ENCODE data around the gene ADAMTS2.

Gene ADAMTS2

GRCh38 chr5:179207920-179208705 is 137.1 kb downstream of the ADAMTS2 start:
- no peak overlapping the region for H3K4me3 ChIP-seq (ENCODE audit: low read length)
- H3K27ac ChIP-seq (ENCODE audit: low read length) = no peak overlapping the region
- DNase-seq (ENCODE audit: low read depth, low spot score) = no peak
- no CpG with 5 or more reads among the region's 22 CpGs for WGBS (ENCODE audit: insufficient coverage, insufficient read length)
- no peaks in the 10 kb centered on the region for H3K27me3 ChIP-seq (ENCODE audit: control insufficient read depth, insufficient read depth, low read length)
- no peaks in the 10 kb centered on the region for H3K9me3 ChIP-seq (ENCODE audit: control insufficient read depth, insufficient read depth, low read length)
- H3K4me1 ChIP-seq (ENCODE audit: control insufficient read depth, insufficient read depth, low read length) = no peaks in the 10 kb centered on the region
- no peaks in the 10 kb centered on the region for H3K36me3 ChIP-seq (ENCODE audit: control insufficient read depth, insufficient read depth, low read length)

GRCh38 chr5:179207470-179207869 is 137.8 kb downstream of the ADAMTS2 start:
- no peak for DNase-seq (ENCODE audit: low read depth, low spot score)
- WGBS (ENCODE audit: insufficient coverage, insufficient read length) = no CpG with 5 or more reads among the region's 20 CpGs
- H3K4me1 ChIP-seq (ENCODE audit: control insufficient read depth, insufficient read depth, low read length) = no peaks in the 10 kb centered on the region
- no peak overlapping the region for H3K4me3 ChIP-seq (ENCODE audit: low read length)
- no peaks in the 10 kb centered on the region for H3K27me3 ChIP-seq (ENCODE audit: control insufficient read depth, insufficient read depth, low read length)
- H3K27ac ChIP-seq (ENCODE audit: low read length) = no peak overlapping the region
- H3K36me3 ChIP-seq (ENCODE audit: control insufficient read depth, insufficient read depth, low read length) = no peaks in the 10 kb centered on the region
- H3K9me3 ChIP-seq (ENCODE audit: control insufficient read depth, insufficient read depth, low read length) = no peaks in the 10 kb centered on the region

GRCh38 chr5:179206366-179206765 is 138.9 kb downstream of the ADAMTS2 start:
- H3K4me3 ChIP-seq (ENCODE audit: low read length) = no peak overlapping the region
- no peak overlapping the region for H3K27ac ChIP-seq (ENCODE audit: low read length)
- DNase-seq (ENCODE audit: low read depth, low spot score) = no peak
- WGBS (ENCODE audit: insufficient coverage, insufficient read length) = no CpG with 5 or more reads among the region's 8 CpGs
- H3K9me3 ChIP-seq (ENCODE audit: control insufficient read depth, insufficient read depth, low read length) = no peaks in the 10 kb centered on the region
- H3K4me1 ChIP-seq (ENCODE audit: control insufficient read depth, insufficient read depth, low read length) = no peaks in the 10 kb centered on the region
- no peaks in the 10 kb centered on the region for H3K36me3 ChIP-seq (ENCODE audit: control insufficient read depth, insufficient read depth, low read length)
- H3K27me3 ChIP-seq (ENCODE audit: control insufficient read depth, insufficient read depth, low read length) = no peaks in the 10 kb centered on the region

- no peaks in the 10 kb centered on the region for H3K36me3 ChIP-seq (ENCODE audit: control insufficient read depth, insufficient read depth, low read length)
Measured at GRCh38 chr5:179205277-179205676, 140.0 kb downstream of the ADAMTS2 start.

GRCh38 chr5:179204572-179204971 is 140.7 kb downstream of the ADAMTS2 start:
- H3K36me3 ChIP-seq (ENCODE audit: control insufficient read depth, insufficient read depth, low read length) = no peaks in the 10 kb centered on the region
- H3K4me1 ChIP-seq (ENCODE audit: control insufficient read depth, insufficient read depth, low read length) = no peaks in the 10 kb centered on the region
- no peak for DNase-seq (ENCODE audit: low read depth, low spot score)
- WGBS (ENCODE audit: insufficient coverage, insufficient read length) = no CpG with 5 or more reads among the region's 21 CpGs
- no peak overlapping the region for H3K27ac ChIP-seq (ENCODE audit: low read length)
- no peaks in the 10 kb centered on the region for H3K9me3 ChIP-seq (ENCODE audit: control insufficient read depth, insufficient read depth, low read length)
- no peaks in the 10 kb centered on the region for H3K27me3 ChIP-seq (ENCODE audit: control insufficient read depth, insufficient read depth, low read length)
- no peak overlapping the region for H3K4me3 ChIP-seq (ENCODE audit: low read length)

More at GRCh38 chr5:179205277-179205676, 140.0 kb downstream of the ADAMTS2 start:
- no peaks in the 10 kb centered on the region for H3K27me3 ChIP-seq (ENCODE audit: control insufficient read depth, insufficient read depth, low read length)
- H3K27ac ChIP-seq (ENCODE audit: low read length) = no peak overlapping the region
- no peaks in the 10 kb centered on the region for H3K4me1 ChIP-seq (ENCODE audit: control insufficient read depth, insufficient read depth, low read length)
- no peak overlapping the region for H3K4me3 ChIP-seq (ENCODE audit: low read length)
- no peaks in the 10 kb centered on the region for H3K9me3 ChIP-seq (ENCODE audit: control insufficient read depth, insufficient read depth, low read length)
- no CpG with 5 or more reads among the region's 12 CpGs for WGBS (ENCODE audit: insufficient coverage, insufficient read length)
- no peak for DNase-seq (ENCODE audit: low read depth, low spot score)

GRCh38 chr5:179203248-179203647 is 142.0 kb downstream of the ADAMTS2 start:
- no CpG with 5 or more reads among the region's 9 CpGs for WGBS (ENCODE audit: insufficient coverage, insufficient read length)
- Histone ChIP-seq H3K4me3 (ENCODE audit: low read length) (no peak overlapping the region), H3K4me1 (ENCODE audit: control insufficient read depth, insufficient read depth, low read length) (no peaks in the 10 kb centered on the region), H3K27ac (ENCODE audit: low read length) (no peak overlapping the region), H3K36me3 (ENCODE audit: control insufficient read depth, insufficient read depth, low read length) (no peaks in the 10 kb centered on the region), H3K27me3 (ENCODE audit: control insufficient read depth, insufficient read depth, low read length) (no peaks in the 10 kb centered on the region), H3K9me3 (ENCODE audit: control insufficient read depth, insufficient read depth, low read length) (no peaks in the 10 kb centered on the region)
- DNase-seq (ENCODE audit: low read depth, low spot score) = no peak

- Histone ChIP-seq H3K27ac (ENCODE audit: low read length) (no peak overlapping the region), H3K27me3 (ENCODE audit: control insufficient read depth, insufficient read depth, low read length) (no peaks in the 10 kb centered on the region), H3K9me3 (ENCODE audit: control insufficient read depth, insufficient read depth, low read length) (no peaks in the 10 kb centered on the region), H3K4me3 (ENCODE audit: low read length) (no peak overlapping the region), H3K4me1 (ENCODE audit: control insufficient read depth, insufficient read depth, low read length) (no peaks in the 10 kb centered on the region), H3K36me3 (ENCODE audit: control insufficient read depth, insufficient read depth, low read length) (no peaks in the 10 kb centered on the region)
- no CpG with 5 or more reads among the region's 16 CpGs for WGBS (ENCODE audit: insufficient coverage, insufficient read length)
- DNase-seq (ENCODE audit: low read depth, low spot score) = no peak
Measured at GRCh38 chr5:179201986-179202385, 143.3 kb downstream of the ADAMTS2 start.

- H3K9me3 ChIP-seq (ENCODE audit: control insufficient read depth, insufficient read depth, low read length) = no peaks in the 10 kb centered on the region
- H3K36me3 ChIP-seq (ENCODE audit: control insufficient read depth, insufficient read depth, low read length) = no peaks in the 10 kb centered on the region
- no peak overlapping the region for H3K4me3 ChIP-seq (ENCODE audit: low read length)
- no peak overlapping the region for H3K27ac ChIP-seq (ENCODE audit: low read length)
- H3K27me3 ChIP-seq (ENCODE audit: control insufficient read depth, insufficient read depth, low read length) = no peaks in the 10 kb centered on the region
- no CpG with 5 or more reads among the region's 11 CpGs for WGBS (ENCODE audit: insufficient coverage, insufficient read length)
- DNase-seq (ENCODE audit: low read depth, low spot score) = no peak
- H3K4me1 ChIP-seq (ENCODE audit: control insufficient read depth, insufficient read depth, low read length) = no peaks in the 10 kb centered on the region
Measured at GRCh38 chr5:179199246-179199645, 146.0 kb downstream of the ADAMTS2 start.

GRCh38 chr5:179198825-179199224 is 146.4 kb downstream of the ADAMTS2 start:
- Histone ChIP-seq H3K36me3 (ENCODE audit: control insufficient read depth, insufficient read depth, low read length) (no peaks in the 10 kb centered on the region), H3K27ac (ENCODE audit: low read length) (no peak overlapping the region), H3K27me3 (ENCODE audit: control insufficient read depth, insufficient read depth, low read length) (no peaks in the 10 kb centered on the region), H3K9me3 (ENCODE audit: control insufficient read depth, insufficient read depth, low read length) (no peaks in the 10 kb centered on the region), H3K4me3 (ENCODE audit: low read length) (no peak overlapping the region), H3K4me1 (ENCODE audit: control insufficient read depth, insufficient read depth, low read length) (no peaks in the 10 kb centered on the region)
- no CpG with 5 or more reads among the region's 8 CpGs for WGBS (ENCODE audit: insufficient coverage, insufficient read length)
- DNase-seq (ENCODE audit: low read depth, low spot score) = no peak

- no peaks in the 10 kb centered on the region for H3K9me3 ChIP-seq (ENCODE audit: control insufficient read depth, insufficient read depth, low read length)
- H3K4me1 ChIP-seq (ENCODE audit: control insufficient read depth, insufficient read depth, low read length) = peaks cover 4% of the 10 kb centered on the region
- H3K4me3 ChIP-seq (ENCODE audit: low read length) = no peak overlapping the region
- H3K36me3 ChIP-seq (ENCODE audit: control insufficient read depth, insufficient read depth, low read length) = no peaks in the 10 kb centered on the region
- no peaks in the 10 kb centered on the region for H3K27me3 ChIP-seq (ENCODE audit: control insufficient read depth, insufficient read depth, low read length)
- WGBS (ENCODE audit: insufficient coverage, insufficient read length) = no CpG with 5 or more reads among the region's 10 CpGs
- no peak overlapping the region for H3K27ac ChIP-seq (ENCODE audit: low read length)
- no peak for DNase-seq (ENCODE audit: low read depth, low spot score)
Measured at GRCh38 chr5:179196405-179197079, 148.7 kb downstream of the ADAMTS2 start.

Data from iPS DF 6.9 (cell line).